ENCODE data around the gene BCL7A.

DNA sequence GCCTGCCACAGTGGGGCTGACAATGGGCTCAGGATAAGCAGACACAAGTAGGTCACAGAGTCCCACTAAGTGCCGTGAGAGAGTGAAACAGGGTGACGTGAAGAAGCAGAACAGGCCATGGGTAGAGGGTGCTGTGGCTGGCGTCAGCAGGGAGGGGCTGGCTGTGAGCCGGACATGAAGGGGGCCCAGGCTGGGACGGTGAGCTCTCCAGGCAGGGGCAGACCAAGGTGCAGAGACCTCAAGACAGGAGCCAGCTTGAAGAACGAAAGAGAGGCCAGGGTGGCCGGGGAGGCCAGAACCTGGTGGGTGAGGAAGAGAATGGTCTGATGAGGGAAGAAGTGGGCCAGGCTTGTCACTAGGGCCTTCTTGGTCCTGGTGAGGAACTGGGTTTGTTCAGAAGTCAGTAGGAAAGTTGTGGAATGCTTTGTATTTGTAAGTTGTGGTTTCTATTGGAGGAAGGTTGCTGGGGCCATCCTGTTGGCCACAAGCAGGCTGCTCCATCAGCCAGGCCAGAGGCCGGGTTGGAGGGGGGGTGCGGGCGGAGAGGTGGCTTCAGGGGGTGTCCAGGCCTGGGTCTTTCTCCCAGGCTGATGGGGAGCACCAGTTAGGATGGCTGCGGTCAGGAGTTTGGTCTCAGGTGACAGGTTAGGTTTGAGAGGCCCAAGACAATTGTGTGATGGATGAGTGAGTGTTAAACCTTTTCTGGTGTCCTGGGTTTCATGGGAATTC is 35.5 kb downstream of the BCL7A start:
- TF ChIP-seq CTCF (IDR thresholded peaks at IDR 0.05; ENCODE audit: low read length) (no peak), EZH2 (optimal IDR thresholded peaks at IDR 0.05; ENCODE audit: low read depth, low read length) (no peak), EZH2phosphoT487 (IDR thresholded peaks at IDR 0.05; ENCODE audit: low read length) (no peak)
